ENCODE measurements around the gene TFF2. TPM values are rescaled to one million over a fixed set of nuclear protein-coding genes. Genes with fewer than 3 reads are reported as not detected.

The TFF2 gene
- polyA plus RNA-seq, 3 donors: not detected

DNA sequence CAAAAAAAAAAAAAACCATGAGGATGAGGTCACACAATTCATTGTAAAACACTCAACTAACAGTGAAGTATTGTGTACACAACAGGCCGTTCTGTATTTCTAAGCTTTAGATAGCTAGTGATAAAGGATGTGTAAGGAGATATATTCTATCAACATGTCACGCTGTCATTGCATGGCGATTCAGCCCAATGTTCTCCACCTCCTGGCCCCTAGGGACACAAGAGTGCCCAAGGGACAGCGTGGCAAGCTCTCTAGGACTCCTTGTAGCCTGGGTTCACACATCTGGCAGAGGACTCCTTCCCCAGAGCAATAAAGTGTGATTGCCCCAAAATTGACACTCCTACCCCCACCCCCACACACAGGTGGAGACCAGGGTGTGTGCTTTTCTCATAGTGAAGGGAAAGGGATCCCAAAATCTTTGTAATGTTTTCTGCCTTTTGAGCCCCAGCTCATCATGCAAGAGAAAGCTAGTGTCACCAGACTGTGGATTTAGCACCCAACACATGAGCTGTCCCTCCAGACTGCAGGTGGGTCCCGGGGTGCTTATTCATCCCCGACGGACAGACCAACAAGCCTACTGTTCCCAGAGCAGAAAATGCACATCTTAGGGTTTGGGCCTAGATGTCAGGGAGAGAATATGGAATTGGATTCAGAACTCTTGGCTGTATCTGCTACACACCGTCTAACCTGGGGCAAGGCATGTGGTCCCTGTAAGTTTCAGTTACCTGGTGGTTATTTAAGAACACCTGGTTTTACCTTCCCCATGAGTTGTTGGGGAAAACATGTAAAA is 33.6 kb upstream of the TFF2 start:
- no peak for DNase-seq (ENCODE audit: low read depth in 3 of 3, low spot score in 2 of 3)

DNA sequence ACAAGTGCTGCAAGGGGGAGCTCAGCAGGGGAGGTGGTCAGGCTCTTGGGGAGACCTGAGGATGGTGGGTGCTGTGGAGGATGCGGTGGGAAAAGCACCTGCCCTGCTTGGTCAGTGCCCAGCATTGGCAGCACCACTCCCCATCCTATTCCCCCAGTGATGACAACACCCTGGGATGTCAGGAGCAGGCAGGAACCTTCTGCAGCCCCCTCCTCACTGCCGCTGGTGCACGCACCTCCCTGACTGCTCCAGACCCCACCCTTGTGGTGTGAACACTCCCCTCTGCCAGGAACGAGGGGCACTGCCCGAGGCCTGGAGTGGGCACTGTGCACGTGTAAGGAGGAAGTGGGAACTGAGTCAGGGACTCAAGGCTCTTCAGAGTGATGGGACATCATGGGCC is 32.5 kb upstream of the TFF2 start:
- DNase-seq (ENCODE audit: low read depth in 3 of 3, low spot score in 2 of 3): no peak

DNA sequence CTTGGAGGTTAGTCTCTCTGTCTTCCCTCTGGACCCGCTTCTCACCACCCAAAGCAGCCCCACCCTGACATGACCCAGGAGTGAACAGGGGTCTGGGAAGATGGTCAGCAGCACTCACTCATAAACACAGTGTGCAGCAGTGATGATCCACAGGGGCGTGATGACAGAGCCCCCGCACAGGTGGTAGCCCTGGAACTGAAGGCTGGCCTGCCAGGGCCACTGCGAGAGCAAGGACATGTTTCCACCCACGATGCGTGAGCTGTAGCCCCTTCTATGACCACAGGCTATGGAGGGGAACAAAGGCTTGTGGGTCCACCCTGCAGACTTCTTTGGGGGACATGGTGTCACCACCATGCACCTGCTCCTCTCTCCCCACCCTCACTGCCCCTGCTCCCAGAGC is 32.1 kb upstream of the TFF2 start:
- no peak for DNase-seq (ENCODE audit: low read depth in 3 of 3, low spot score in 2 of 3)

DNA sequence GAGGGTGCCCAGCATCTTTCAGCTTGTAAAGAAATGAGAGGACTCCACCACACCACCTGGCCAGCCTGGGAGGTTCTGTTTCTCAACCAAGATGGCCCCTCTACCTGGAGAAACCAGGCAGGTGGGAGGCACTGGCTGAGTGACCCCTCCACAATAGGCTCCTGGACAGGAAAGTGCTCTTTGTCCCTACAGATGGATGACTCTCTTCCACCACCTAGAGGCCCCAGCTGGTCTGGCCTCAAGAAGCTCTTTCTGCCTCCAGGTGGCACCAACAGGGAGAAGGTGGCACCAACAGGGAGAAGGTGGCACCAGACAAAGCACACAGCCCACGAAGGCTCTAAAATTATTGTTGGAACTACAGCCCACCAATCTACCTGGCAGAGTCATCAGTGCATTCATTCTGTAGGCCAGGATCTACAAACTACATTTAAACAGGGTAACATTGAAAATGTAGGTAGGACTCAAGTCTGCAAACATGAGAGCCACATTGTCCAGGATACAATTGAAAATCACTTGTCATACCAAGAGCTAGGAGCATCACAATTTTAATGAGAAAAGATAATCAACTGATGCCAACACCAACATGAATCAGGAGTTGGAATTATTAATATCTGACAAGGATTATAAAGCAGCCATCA is 30.7 kb upstream of the TFF2 start:
- DNase-seq (ENCODE audit: low read depth in 3 of 3, low spot score in 2 of 3): no peak

DNA sequence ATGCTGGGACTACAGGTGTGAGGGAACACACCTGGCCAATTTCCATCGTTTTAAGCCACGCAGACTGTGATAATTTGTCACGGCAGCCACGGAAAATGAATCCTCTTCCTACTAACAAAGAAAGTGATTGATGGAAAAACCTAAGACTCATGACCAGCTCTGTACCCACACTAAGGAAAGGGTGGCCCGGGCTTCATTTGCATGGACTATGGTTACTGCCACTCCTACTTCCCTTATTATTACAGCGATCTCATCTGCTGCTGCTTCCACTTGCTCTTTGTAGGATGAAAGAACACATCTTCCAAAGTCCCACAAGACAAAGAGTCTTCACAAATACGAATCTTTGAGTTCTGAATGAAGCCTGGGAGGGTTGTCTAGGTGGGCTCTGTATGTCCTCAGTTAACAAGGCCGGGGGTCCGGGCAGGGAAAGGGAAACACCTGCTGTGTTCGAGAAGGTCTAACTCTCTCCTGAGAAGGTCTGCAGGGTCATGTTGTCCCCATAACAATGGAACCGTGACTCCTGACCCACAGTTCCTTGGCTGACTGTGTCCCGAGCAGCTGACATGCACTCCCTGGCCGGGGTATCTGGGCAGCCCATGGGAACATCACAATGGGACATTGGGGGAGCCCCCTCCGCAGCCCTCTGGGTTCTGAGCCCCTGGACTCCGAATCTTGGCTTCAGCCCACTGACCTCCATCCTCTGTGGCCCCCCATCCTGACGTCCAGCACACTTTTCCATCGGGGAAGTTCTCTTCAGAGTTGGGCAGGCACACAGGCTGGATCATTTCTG is 28.8 kb upstream of the TFF2 start:
- DNase-seq (ENCODE audit: low read depth in 3 of 3, low spot score in 2 of 3): no peak

DNA sequence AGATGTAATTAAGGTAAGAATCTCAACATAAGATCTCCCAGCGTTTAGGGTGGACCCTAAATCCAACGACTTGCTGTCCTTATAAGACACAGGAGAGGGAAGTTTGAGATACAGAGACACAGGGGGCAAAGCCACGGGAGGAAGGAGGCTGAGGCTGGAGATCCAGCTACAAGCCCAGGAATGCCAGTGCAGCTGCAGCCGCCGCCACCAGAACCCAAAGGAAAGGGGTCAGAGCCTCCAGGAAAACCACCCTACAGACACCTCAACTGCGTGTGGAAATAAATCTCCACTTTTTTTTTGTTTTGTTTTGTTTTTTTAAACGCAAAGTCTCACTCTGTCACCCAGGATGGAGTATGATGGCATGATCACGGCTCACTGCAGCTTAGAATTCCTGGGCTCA is 27.6 kb upstream of the TFF2 start:
- DNase-seq (ENCODE audit: low read depth in 3 of 3, low spot score in 2 of 3): no peak

DNA sequence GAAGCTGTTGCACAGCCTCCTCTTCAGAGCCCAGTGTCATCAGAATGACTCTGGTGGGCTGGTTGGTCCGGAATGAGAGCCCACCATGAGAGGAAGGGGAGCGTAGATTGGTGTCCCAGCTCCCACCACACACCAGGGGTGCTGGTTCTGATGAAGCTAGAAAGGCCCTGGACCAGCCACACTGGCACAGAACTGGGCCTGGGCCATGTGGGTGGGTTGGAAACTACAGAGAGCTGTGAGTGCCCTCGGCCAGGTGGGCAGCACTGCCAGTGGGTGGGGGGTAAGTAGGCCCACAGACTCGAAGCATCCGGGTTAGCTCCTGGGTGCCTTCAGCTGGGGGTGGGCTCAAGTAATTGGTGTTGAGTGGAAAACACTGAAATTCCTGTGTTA is 27.2 kb upstream of the TFF2 start:
- DNase-seq (ENCODE audit: low read depth in 3 of 3, low spot score in 2 of 3): no peak

DNA sequence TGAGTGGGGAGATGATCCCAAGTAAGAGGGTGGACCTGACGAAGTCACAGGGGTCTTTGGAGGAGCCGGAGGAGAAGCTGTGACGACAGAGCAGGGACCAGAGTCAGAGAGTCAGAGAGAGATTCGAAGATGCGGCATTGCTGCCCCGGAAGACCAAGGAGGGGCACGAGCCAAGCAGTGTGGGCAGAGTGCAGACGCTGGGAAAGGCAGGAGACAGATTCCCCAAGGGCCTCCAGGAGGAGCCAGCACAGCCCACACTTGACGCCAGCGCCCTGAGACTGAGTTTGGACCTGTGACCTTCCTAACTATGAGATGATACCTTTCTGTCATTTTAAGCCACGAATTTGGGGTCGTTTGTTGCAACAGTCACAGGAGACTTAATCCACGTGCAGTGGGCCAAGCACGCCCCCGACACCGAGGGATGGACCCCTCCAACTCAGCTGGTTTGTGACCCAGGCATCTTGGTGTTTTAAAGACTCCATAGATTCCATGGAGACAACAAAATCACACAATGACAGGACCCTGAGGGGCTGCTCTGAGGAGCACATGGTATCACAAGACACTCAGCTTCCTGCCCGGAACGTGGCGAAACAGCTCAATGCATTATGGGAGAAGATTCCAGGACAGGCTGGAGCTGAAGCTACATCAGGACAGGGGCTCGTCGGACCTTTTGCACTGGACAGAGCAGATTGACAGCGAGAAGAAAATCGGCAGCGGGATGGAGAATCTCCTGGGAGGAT is 26.6 kb upstream of the TFF2 start:
- no peak for DNase-seq (ENCODE audit: low read depth in 3 of 3, low spot score in 2 of 3)

DNA sequence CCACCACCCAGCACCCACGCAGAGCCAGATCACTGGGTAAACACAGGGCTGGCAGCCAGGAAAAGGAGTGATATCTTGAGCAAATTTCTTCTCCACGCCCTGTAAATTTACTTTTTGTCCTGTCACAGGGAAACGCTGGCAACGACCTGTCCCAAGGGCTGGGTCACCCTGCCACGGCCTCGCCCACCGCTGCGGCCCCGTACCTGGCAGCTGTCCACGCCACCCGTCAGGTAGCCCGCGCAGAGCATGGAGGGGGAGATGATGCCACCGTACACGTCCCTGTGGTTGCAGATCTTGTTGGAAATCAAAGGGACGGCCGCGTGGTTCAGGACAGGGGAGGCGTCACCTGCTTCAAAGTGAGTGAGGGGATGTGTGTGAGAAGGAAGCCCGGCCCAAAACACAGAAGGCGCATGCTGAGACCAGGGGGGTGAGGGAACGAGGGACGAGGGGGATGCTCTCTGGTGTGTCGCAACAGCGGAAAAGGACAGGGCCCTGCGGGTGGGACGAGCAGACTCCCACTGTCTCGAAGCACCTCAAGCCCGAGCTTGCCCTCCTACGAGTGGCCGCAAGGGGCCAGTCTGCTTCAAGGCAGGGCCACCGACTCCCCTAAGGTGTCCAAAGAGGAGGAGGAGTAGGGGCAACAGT is 25.7 kb upstream of the TFF2 start:
- no peak for DNase-seq (ENCODE audit: low read depth in 3 of 3, low spot score in 2 of 3)

DNA sequence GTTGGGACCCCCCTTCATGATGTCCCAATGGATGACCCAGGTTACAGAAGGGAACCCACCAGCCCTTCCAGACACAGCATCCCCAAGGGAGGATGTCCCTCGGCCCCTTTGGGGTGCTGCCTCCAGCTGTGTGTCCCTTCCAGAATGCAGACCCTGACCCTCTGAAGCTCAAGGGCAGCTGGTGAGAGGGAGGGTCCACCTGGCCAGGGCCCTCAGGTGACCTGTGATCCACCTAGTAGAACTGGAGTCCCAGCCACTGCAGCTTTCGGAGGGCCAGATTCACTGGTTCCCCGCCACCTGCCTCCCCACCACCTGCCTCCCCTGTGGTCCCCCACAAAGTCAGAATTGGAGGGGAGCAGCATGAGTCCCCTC is 25.2 kb upstream of the TFF2 start:
- DNase-seq (ENCODE audit: low read depth in 3 of 3, low spot score in 2 of 3): no peak

DNA sequence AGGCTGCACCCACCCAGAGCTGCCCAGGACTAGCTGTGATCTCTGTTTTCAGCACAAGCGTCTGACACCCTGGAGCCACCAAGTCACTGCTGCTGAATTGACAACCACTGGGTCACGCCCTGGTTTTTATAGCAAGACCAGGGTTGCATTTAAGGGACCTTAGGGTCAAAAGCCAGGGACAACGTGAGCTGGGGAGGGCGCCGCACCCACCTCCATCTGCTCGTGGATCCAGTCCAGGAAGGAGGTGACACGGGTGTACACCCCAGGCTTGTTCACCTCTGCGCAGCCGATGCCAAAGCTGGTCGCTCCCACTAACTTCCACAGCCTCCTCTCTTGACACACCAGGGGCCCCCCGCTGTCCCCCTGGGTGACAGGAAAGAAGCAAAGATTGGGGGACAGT is 24.7 kb upstream of the TFF2 start:
- no peak for DNase-seq (ENCODE audit: low read depth in 3 of 3, low spot score in 2 of 3)

DNA sequence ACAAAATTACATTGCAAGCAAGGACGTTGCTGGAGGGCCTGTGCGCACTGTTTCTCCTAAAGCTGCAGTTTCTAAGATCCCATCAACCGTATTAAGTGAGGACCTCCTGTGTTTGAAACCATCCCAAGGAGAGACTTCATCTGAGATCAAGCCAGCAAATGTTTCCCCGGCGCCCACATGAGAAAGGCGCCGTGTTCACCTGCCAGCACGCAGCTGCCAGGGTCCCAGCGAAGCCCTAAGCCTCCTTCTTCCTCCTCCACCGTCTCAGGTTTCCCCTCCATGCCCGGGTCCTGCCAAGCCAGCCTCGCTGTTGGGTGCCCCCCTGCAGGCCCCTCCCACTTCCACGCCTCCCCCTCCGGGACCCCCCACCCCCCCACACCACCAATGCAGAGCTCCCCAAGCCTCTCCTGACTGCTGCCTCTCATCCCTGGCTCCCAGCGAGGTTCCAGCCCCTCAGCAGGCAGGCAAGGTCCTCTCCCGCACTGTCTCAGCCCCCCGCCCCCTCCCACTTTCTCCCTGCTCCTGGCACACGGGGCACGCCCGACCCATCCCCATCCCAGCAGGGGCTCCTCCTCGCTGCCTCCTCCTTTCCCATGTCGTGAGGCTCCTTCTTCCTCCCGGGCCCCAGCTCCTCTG is 24.2 kb upstream of the TFF2 start:
- no peak for DNase-seq (ENCODE audit: low read depth in 3 of 3, low spot score in 2 of 3)

DNA sequence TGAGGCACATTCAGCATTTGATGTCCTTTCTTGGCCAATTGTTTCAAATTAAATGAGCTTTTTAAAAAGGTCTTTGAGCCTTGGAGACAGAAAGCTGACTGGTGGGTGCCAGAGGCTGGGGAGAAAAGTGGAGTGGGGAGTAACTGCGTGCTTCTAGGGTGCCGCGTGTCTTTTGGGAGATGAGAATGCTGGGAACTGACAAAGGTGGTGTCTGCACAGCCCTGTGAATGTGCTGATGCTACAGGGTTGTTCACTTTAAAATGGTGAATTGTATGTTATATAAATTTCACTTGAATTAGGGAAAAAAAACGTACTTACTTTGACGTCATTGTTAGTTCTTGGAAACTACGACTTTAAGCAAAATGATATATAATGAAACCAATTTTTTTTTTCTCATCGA is 23.7 kb upstream of the TFF2 start:
- DNase-seq (ENCODE audit: low read depth in 3 of 3, low spot score in 2 of 3): no peak

DNA sequence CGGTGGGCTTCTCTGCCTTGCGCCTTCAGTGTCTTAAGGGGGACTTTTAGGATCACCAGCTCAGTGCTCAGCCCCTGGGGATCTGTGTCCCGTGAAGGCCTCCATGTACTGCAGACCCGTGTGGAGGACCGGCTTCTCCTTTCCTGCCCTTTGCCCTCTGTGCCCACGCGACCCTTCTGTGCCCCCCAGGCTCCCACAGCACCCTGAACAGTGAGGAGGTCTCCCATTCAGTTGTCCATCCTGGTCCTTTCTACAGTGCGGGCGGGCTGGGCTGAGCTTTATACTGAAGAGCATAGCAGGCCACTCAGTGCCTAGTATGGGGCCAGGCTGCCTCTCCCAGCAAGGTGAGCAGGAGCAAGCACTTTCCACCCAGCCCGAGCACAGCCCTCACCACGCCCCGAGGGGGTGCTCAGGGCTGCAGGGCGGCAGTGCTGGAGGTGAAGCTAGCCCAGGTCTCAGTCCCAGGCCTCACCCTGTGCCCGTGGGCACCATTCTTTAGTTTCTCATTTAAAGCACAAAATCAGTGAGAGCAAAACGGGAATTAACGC is 23.2 kb upstream of the TFF2 start:
- no peak for DNase-seq (ENCODE audit: low read depth in 3 of 3, low spot score in 2 of 3)

DNA sequence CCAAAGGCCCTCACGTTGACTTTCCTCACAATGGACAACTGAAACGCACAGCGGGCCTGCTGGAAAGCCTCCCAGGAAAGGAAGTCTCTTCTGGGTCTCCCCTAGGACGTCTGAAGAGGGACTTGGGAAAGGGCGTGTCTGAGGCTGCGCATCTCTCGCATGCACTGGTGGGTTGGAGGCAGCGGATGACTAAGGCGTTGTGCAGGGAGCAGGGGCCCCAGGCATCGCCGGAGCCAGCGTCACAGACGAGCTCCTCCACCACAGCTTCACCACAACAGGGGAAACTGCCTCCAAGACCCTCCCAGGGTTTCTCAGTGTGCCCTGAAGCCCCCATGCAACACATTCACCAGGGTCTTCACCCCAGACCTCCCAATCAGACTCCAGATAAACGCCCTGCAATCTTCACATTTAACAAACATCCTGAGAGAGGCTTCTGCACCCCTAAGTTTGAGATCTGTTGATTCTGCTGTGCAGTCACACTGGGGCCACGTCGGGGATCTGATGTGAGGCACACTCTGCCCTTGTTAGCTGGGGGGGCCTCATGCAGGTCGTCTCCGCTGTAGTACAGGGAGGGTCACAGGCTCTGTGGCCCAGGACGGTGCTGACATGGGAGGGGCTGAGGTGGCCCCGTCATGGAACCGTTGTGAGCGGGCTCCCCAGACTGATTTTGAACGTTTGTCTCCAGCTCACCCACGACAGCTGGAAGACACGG is 22.6 kb upstream of the TFF2 start:
- no peak for DNase-seq (ENCODE audit: low read depth in 3 of 3, low spot score in 2 of 3)

DNA sequence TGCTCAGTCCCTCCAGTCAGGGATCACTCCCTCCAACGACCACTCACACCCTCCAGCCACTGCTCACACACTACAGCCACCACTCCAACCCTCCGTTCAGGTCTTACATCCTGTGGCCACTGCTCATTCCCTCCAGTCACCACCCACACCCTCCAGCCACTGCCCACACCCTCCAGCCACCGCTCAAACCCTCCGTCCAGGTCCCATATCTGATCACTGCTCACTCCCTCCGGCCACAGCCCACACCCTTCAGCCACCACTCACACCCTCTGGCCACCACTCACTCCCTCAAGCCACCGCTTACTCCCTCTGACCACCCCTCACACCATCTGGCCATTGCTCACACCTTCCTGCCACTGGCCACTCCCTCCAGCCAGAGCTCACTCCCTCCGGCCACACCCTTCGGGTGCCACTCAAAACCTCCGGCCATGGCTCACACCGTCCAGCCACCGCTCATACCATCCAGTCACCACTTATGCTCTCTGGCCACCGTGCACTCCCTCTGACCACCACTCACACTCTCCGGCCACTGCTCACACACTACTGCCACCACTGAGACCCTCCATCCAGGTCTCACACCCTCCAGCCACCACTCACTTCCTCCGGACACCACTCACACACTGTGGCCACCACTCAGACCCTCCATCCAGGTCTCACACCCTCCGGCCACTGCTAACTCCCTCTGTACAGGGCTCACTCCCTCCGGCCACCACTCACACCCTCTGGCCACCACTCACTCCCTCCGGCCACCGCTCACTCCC is 20.3 kb upstream of the TFF2 start:
- DNase-seq (ENCODE audit: low read depth in 3 of 3, low spot score in 2 of 3): no peak

DNA sequence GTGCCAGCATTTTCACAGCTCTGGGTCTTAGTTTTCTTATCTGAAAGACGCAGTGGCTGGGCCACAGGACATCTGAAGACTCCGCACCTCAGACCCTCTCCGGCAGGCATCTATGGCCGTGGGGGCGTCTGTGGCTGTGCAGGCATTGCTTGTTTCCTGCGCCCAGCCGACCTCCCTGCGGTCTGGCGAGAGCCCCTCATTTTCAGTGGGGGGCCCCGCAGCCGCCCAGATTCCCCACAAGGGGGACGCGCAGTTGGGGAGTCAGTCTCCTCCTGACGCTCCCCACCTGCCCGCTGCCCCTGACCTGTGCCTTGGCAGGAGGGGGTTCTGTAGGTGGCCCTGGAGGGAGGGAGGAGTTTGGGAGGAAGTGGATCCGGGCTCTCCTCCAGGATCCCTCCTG is 19.0 kb upstream of the TFF2 start:
- DNase-seq (ENCODE audit: low read depth in 3 of 3, low spot score in 2 of 3): no peak

DNA sequence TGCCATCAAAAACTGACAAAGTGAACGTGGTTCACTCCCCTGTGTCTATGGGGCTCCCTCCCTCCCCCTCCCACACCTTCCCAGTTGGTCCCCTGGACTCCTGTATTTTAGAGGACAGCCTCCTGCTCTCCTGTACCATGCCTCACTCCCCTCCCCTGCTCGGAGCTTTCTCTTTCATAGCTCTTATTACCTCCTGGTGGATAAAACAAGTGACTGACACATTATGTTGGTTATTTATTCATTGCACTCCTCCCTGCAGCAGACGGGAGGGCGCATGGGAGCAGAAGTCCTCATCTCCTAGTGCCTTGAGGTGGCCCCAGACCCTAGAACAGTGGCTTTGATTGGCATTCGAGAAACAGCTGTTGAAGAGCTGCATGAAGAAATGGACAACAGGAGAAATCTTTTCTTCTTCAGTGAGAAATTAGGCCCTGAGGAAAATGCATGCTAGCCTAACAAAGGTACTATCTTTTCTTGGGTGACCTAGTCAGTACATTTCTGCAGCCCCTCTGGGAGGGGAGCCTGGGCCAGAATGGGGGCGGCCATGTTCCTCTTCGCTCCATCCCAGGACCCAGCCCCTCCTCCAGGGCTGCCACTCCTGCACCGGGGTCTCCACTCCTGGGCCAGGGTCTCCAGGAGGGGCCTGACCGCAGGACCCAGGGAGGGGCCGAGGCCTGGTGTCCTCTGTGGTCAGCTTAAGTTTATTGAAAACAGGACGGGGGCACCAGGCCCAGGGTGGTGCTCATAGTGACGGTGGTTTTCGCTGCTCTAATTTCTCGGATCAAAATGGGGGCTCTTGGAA is 16.8 kb upstream of the TFF2 start:
- DNase-seq (ENCODE audit: low read depth in 3 of 3, low spot score in 2 of 3): no peak

All from right renal cortex interstitium (tissue), 3 donors.